SK-N-SH (cell line): ENCODE measurements around the gene TRMT44. TPM values are rescaled to one million over a fixed set of nuclear protein-coding genes. Genes with fewer than 3 reads are reported as not detected.

Source experiments
- CTCF ChIA-PET: fragments of 300-600, 350-600 bp; formaldehyde crosslinking; extraction: SDS; loops from one replicate; lab custom pipeline; 2021; lab: Yijun Ruan, JAX
- POLR2A ChIA-PET: fragments of 350-600 bp; sonication (Branson Sonifier 250); formaldehyde crosslinking; extraction: SDS; loops from one replicate; lab custom pipeline; 2020; ENCODE audit warnings: antibody characterized with exemption, inconsistent platforms; lab: Yijun Ruan, JAX
- DNase-seq: peaks from one replicate; pipeline ENCODE4 v3.0.0; 2012
- H2AFZ ChIP-seq: fragments of 200-600 bp; sonication (generic); 2 replicates; pipeline ENCODE4 v1.8.1; 2016; ENCODE audit warnings: antibody characterized with exemption, mild to moderate bottlenecking, low read depth
- H3F3A ChIP-seq: fragments of 200-600 bp; sonication (generic); replicated peaks from 2 replicates; pipeline ENCODE3; 2016; ENCODE audit warnings: antibody characterized with exemption, mild to moderate bottlenecking; ENCODE audit not compliant: insufficient read depth
- H3K27ac ChIP-seq, 2 experiments: fragments of 200-500 bp in 1 of 2; fragments of 200-600 bp in 1 of 2; sonication (Bioruptor generic) in 1 of 2; sonication (generic), shearing (Covaris generic) in 1 of 2; 2 replicates each; pipeline versions ENCODE4 v1.5.1 to v1.6.1; 2014 to 2016; ENCODE audit warnings: low read depth in 2 of 2, inconsistent platforms in 1 of 2, low read length in 1 of 2, mild to moderate bottlenecking in 1 of 2, mixed read lengths in 1 of 2
- H3K27me3 ChIP-seq: fragments of 200-600 bp; sonication (generic), shearing (Covaris generic); 2 replicates; pipeline ENCODE4 v1.6.1; 2016; ENCODE audit warnings: mixed run types; ENCODE audit not compliant: insufficient read depth
- H3K36me3 ChIP-seq, 2 experiments: fragments of 200-500 bp in 1 of 2; fragments of 200-600 bp in 1 of 2; sonication (Bioruptor generic) in 1 of 2; sonication (generic) in 1 of 2; replicated peaks in 1 of 2; 2 replicates each; pipeline versions ENCODE3 to v1.5.1; 2014 to 2016; ENCODE audit warnings: low read length in 1 of 2, mild to moderate bottlenecking in 1 of 2; ENCODE audit not compliant: insufficient read depth in 2 of 2, control insufficient read depth in 1 of 2
- H3K4me1 ChIP-seq, 2 experiments: fragments of 200-500 bp in 1 of 2; fragments of 200-600 bp in 1 of 2; sonication (Bioruptor generic) in 1 of 2; sonication (generic), shearing (Covaris generic) in 1 of 2; 2 replicates each; pipeline versions ENCODE4 v1.5.1 to v1.6.1; 2014 to 2016; ENCODE audit warnings: low read depth in 1 of 2, low read length in 1 of 2, mixed run types in 1 of 2; ENCODE audit not compliant: insufficient read depth in 2 of 2, control insufficient read depth in 1 of 2
- H3K4me2 ChIP-seq: fragments of 200-600 bp; sonication (generic), shearing (Covaris generic); 2 replicates; pipeline ENCODE4 v1.6.1; 2017; ENCODE audit warnings: mixed run types
- H3K4me3 ChIP-seq, 2 experiments: fragments of 200-500 bp in 1 of 2; fragments of 200-600 bp in 1 of 2; sonication (Bioruptor generic) in 1 of 2; sonication (generic), shearing (Covaris generic) in 1 of 2; 2 replicates each; pipeline versions ENCODE4 v1.5.1 to v1.8.1; 2014 to 2016; ENCODE audit warnings: low read depth in 2 of 2, inconsistent platforms in 1 of 2, low read length in 1 of 2, mild to moderate bottlenecking in 1 of 2, mixed read lengths in 1 of 2, moderate library complexity in 1 of 2
- H3K79me2 ChIP-seq: fragments of 200-600 bp; sonication (generic); 2 replicates; pipeline ENCODE4 v1.8.1; 2017; ENCODE audit warnings: mild to moderate bottlenecking; ENCODE audit not compliant: insufficient read depth
- H3K9ac ChIP-seq: fragments of 200-600 bp; sonication (generic); 2 replicates; pipeline ENCODE4 v1.6.1; 2017; ENCODE audit warnings: mixed run types
- H3K9me2 ChIP-seq: fragments of 200-600 bp; sonication (generic); 2 replicates; pipeline ENCODE4 v1.6.1; 2017; ENCODE audit warnings: mixed run types
- H3K9me3 ChIP-seq: fragments of 200-600 bp; sonication (generic); 2 replicates; pipeline ENCODE4 v1.6.1; 2017; ENCODE audit warnings: mixed run types, mild to moderate bottlenecking, moderate library complexity
- H4K20me1 ChIP-seq: fragments of 200-600 bp; sonication (generic); 2 replicates; pipeline ENCODE4 v1.6.1; 2017; ENCODE audit warnings: mild to moderate bottlenecking, mixed run types; ENCODE audit not compliant: insufficient read depth
- EP300 ChIP-seq, 2 experiments: IDR thresholded peaks; 2 replicates each; pipeline versions ENCODE4 v1.4.0 to v1.6.1; 2012; ENCODE audit warnings: borderline replicate concordance in 1 of 2, low read depth in 1 of 2, low read length in 1 of 2
- EZH2phosphoT487 ChIP-seq: fragments of 200-600 bp; sonication (generic); IDR thresholded peaks from 2 replicates; pipeline ENCODE4 v1.6.1; 2017; ENCODE audit warnings: low read depth, mixed run types, mild to moderate bottlenecking, antibody characterized with exemption, moderate library complexity, borderline replicate concordance
- FOSL2 ChIP-seq: IDR thresholded peaks from 2 replicates; pipeline ENCODE4 v1.4.0; 2012; ENCODE audit warnings: low read depth, mild to moderate bottlenecking, moderate library complexity, borderline replicate concordance
- FOXJ3 ChIP-seq: sonication (generic); formaldehyde crosslinking; IDR thresholded peaks from 2 replicates; pipeline ENCODE4 v1.5.1; 2020; ENCODE audit warnings: mild to moderate bottlenecking, missing genetic modification reagents
- FOXM1 ChIP-seq: IDR thresholded peaks from 2 replicates; pipeline ENCODE4 v1.4.0; 2012; ENCODE audit warnings: low read depth, mild to moderate bottlenecking
- GABPA ChIP-seq: IDR thresholded peaks from 2 replicates; pipeline ENCODE4 v1.4.0; 2012; ENCODE audit warnings: low read depth, mild to moderate bottlenecking
- JUND ChIP-seq: IDR thresholded peaks from 2 replicates; pipeline ENCODE4 v1.4.0; 2012
- MEF2A ChIP-seq: IDR thresholded peaks from 2 replicates; pipeline ENCODE4 v1.4.0; 2012; ENCODE audit warnings: low read depth, borderline replicate concordance
- MXI1 ChIP-seq: IDR thresholded peaks from 2 replicates; pipeline ENCODE4 v1.6.1; 2012; ENCODE audit warnings: mild to moderate bottlenecking, low read depth, low read length, improper control_type of control experiment
- NRF1 ChIP-seq: IDR thresholded peaks from 2 replicates; pipeline ENCODE4 v1.6.1; 2012; ENCODE audit warnings: low read depth, mild to moderate bottlenecking, low read length
- RAD21 ChIP-seq: IDR thresholded peaks from 2 replicates; pipeline ENCODE4 v1.6.1; 2012; ENCODE audit warnings: mild to moderate bottlenecking, low read length
- RCOR1 ChIP-seq: fragments of 150-350 bp; IDR thresholded peaks from 2 replicates; pipeline ENCODE4 v1.6.1; 2017; ENCODE audit warnings: antibody characterized with exemption, low read length
- WGBS: methylation state at CpG from one replicate; pipeline ENCODE4 v1.1.6; 2017; ENCODE audit warnings: low lambda C conversion rate; 5-methylcytosine and 5-hydroxymethylcytosine counted together
- polyA plus RNA-seq, 3 experiments: library from polyadenylated mRNA; depleted of rRNA; stranded (reverse); fragments of >200 nt; gene quantifications; 2 replicates each; pipeline ENCODE4 v1.2.3, GENCODE V29; 2012
- TF ChIP-seq, protein P1 (sequence below): fragments of 150-350 bp; IDR thresholded peaks from 2 replicates; pipeline ENCODE4 v1.6.1; 2016; ENCODE audit warnings: mild to moderate bottlenecking, low read depth, low read length
- TF ChIP-seq, protein P2 (sequence below): IDR thresholded peaks from 2 replicates; pipeline ENCODE4 v1.4.0; 2012; ENCODE audit warnings: low read depth
- TF ChIP-seq, protein P3 (sequence below): fragments of 200-600 bp; sonication (generic); IDR thresholded peaks from 2 replicates; pipeline ENCODE4 v1.6.1; 2017; ENCODE audit warnings: antibody characterized with exemption, mild to moderate bottlenecking, moderate library complexity
- TF ChIP-seq, protein P4 (sequence below): fragments of 150-350 bp; IDR thresholded peaks from 2 replicates; pipeline ENCODE4 v1.6.1; 2017; ENCODE audit warnings: antibody characterized with exemption, low read length, low read depth, borderline replicate concordance

TRMT44 gene
- polyA plus RNA-seq, 1 of the 3 experiments (the other 2 are of a cell fraction): 6.0 TPM

DNA sequence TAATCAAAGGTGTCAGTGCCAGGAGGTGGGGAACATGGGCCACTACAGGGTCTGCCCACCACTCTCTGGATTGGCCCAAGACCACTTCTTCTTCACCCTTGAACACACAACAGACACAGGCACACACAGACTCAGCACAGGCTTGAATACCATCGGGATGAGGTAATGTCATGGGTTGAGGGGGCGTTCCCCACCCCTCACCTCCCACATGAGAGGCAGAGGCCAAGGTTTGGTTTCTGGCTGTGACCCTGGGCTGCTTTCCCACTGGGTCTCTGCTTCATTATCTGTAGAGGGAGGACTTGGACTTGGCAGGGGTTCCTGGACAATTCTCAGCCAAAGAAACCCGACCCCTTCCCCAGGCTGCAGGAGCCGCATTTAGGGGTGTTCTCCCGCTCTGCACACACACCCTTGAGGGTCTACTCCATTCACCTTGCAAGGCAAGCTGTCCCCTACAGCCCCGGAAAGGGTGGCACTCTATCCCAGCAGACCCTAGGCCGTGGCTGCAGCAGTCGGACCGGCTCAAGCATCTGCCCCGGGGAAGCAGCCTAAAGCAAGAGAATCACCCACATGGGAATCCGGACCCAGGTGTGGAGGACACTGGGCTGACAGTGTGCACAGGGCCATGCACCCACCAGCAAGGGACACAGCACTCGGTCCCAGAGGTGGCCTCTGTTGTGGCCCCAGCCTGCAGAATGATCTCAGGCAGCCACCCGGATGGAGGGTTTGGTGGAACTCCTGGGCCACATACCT, 62.4 kb downstream of the TRMT44 start:
- 65% methylated on average over 6 of the region's 13 CpGs for WGBS
- Histone ChIP-seq H3K4me1 (peaks cover 0 to 9% of the 10 kb centered on the region in 2 experiments; a peak in 1 of 4 replicates), H3K27me3 (peaks cover 10% of the 10 kb centered on the region; the same call in 1 of the 2 replicates), H3K9me2 (no peaks in the 10 kb centered on the region), H3K36me3 (no peaks in the 10 kb centered on the region), H3K27ac (no peak overlapping the region), H3K9ac (no peak overlapping the region), H3F3A (no peaks in the 10 kb centered on the region), H4K20me1 (no peaks in the 10 kb centered on the region), H3K79me2 (no peaks in the 10 kb centered on the region), H2AFZ (no peak overlapping the region), H3K4me2 (no peak overlapping the region), H3K9me3 (no peaks in the 10 kb centered on the region), H3K4me3 (no peak overlapping the region)
- ChIA-PET POLR2A (no interaction called here), CTCF (interaction anchor here (1.5 to 5.9 kb wide), 2 partner anchors 10 to 34 kb away, joined by 4 to 27 read pairs; no protein-coding TSS in a partner anchor)
- no peak for DNase-seq
- TF ChIP-seq FOSL2 (no peak), FOXM1 (no peak), GABPA (no peak), RAD21 (no peak), MEF2A (no peak), FOXJ3 (CRISPR knock-in tag) (no peak), NRF1 (no peak), EP300 (IDR thresholded peaks at IDR 0.05; ENCODE audit: borderline replicate concordance in 1 of 2, low read depth in 1 of 2, low read length in 1 of 2) (no peak), JUND (no peak), EZH2phosphoT487 (no peak), RCOR1 (no peak), MXI1 (no peak)
- TF ChIP-seq, protein P1, sequence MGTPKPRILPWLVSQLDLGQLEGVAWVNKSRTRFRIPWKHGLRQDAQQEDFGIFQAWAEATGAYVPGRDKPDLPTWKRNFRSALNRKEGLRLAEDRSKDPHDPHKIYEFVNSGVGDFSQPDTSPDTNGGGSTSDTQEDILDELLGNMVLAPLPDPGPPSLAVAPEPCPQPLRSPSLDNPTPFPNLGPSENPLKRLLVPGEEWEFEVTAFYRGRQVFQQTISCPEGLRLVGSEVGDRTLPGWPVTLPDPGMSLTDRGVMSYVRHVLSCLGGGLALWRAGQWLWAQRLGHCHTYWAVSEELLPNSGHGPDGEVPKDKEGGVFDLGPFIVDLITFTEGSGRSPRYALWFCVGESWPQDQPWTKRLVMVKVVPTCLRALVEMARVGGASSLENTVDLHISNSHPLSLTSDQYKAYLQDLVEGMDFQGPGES: no peak
- TF ChIP-seq, protein P2, sequence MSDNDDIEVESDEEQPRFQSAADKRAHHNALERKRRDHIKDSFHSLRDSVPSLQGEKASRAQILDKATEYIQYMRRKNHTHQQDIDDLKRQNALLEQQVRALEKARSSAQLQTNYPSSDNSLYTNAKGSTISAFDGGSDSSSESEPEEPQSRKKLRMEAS: no peak
- TF ChIP-seq, protein P3, sequence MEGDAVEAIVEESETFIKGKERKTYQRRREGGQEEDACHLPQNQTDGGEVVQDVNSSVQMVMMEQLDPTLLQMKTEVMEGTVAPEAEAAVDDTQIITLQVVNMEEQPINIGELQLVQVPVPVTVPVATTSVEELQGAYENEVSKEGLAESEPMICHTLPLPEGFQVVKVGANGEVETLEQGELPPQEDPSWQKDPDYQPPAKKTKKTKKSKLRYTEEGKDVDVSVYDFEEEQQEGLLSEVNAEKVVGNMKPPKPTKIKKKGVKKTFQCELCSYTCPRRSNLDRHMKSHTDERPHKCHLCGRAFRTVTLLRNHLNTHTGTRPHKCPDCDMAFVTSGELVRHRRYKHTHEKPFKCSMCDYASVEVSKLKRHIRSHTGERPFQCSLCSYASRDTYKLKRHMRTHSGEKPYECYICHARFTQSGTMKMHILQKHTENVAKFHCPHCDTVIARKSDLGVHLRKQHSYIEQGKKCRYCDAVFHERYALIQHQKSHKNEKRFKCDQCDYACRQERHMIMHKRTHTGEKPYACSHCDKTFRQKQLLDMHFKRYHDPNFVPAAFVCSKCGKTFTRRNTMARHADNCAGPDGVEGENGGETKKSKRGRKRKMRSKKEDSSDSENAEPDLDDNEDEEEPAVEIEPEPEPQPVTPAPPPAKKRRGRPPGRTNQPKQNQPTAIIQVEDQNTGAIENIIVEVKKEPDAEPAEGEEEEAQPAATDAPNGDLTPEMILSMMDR: no peak
- TF ChIP-seq, protein P4, sequence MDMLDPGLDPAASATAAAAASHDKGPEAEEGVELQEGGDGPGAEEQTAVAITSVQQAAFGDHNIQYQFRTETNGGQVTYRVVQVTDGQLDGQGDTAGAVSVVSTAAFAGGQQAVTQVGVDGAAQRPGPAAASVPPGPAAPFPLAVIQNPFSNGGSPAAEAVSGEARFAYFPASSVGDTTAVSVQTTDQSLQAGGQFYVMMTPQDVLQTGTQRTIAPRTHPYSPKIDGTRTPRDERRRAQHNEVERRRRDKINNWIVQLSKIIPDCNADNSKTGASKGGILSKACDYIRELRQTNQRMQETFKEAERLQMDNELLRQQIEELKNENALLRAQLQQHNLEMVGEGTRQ: no peak
